HCT116 (cell line): ENCODE data around the gene PALB2. TPM values are rescaled to one million over a fixed set of nuclear protein-coding genes. Genes with fewer than 3 reads are reported as not detected.
A peak's percentile ranks its signal among the peaks of the same experiment; 100 is the strongest.

Experiments used
- ATAC-seq: fragments of 200-7000 bp; cut with Tn5 transposase; 2 replicates; pipeline ENCODE4 v1.9.1; 2020; ENCODE audit warnings: mild to moderate bottlenecking, moderate library complexity
- BruUV-seq: library from RNA; stranded (reverse); fragments of 400-500 nt; replicated peaks from 2 replicates; lab custom pipeline; 2021; lab: Mats Ljungman, UMichigan
- CTCF ChIA-PET: fragments of 300-600 bp; sonication (Branson Sonifier 250); formaldehyde crosslinking; loops from one replicate; lab custom pipeline; 2021; ENCODE audit warnings: antibody characterized with exemption; lab: Charles Lee
- POLR2A ChIA-PET: fragments of 300-600, 350-600 bp; sonication (Branson Sonifier 250); formaldehyde crosslinking; loops from one replicate; lab custom pipeline; 2021; ENCODE audit warnings: antibody characterized with exemption; lab: Charles Lee
- RAD21 ChIA-PET, 2 experiments: fragments of 300-600 bp; sonication (Branson Sonifier 250); formaldehyde crosslinking; loops; one replicate each; lab custom pipeline; 2023; ENCODE audit warnings: low total read pairs in 2 of 2; ENCODE audit not compliant: uncharacterized antibody in 2 of 2, unreplicated experiment in 2 of 2, low non-redundant PET in 1 of 2; lab: Charles Lee
- DNase-seq: peaks from one replicate; pipeline ENCODE4 v3.0.0-alpha.2; 2010; ENCODE audit warnings: low read depth, low spot score
- H2AFZ ChIP-seq: fragments of 200-600 bp; shearing (Covaris generic), sonication (generic); 2 replicates; pipeline ENCODE4 v1.6.1; 2017; ENCODE audit warnings: low read depth, mixed run types, mixed read lengths, antibody characterized with exemption, low read length; ENCODE audit not compliant: poor library complexity, severe bottlenecking
- H3K27ac ChIP-seq: 2 replicates; pipeline ENCODE4 v1.5.1; 2012; ENCODE audit warnings: low read depth, low read length
- H3K27me3 ChIP-seq: fragments of 200-600 bp; sonication (generic); 2 replicates; pipeline ENCODE4 v1.6.1; 2016; ENCODE audit warnings: mixed run types, low read length, mixed read lengths; ENCODE audit not compliant: insufficient read depth
- H3K36me3 ChIP-seq, 2 experiments: fragments of 200-500 bp in 1 of 2; fragments of 200-600 bp in 1 of 2; sonication (Bioruptor generic) in 1 of 2; sonication (generic) in 1 of 2; 2 replicates each; pipeline versions ENCODE4 v1.5.1 to v1.6.1; 2014 to 2016; ENCODE audit warnings: low read length in 2 of 2, inconsistent platforms in 1 of 2, mixed read lengths in 1 of 2, mixed run types in 1 of 2; ENCODE audit not compliant: insufficient read depth in 2 of 2, control insufficient read depth in 1 of 2
- H3K4me1 ChIP-seq, 2 experiments: fragments of 200-600 bp in 1 of 2; sonication (generic) in 1 of 2; 2 replicates each; pipeline versions ENCODE4 v1.5.1 to v1.6.1; 2012 to 2017; ENCODE audit warnings: low read length in 2 of 2, inconsistent platforms in 1 of 2, mild to moderate bottlenecking in 1 of 2, mixed read lengths in 1 of 2, mixed run types in 1 of 2, moderate library complexity in 1 of 2; ENCODE audit not compliant: insufficient read depth in 2 of 2, control insufficient read depth in 1 of 2
- H3K4me2 ChIP-seq: fragments of 200-600 bp; sonication (generic); 2 replicates; pipeline ENCODE4 v1.6.1; 2017; ENCODE audit warnings: mixed run types, low read length, mixed read lengths
- H3K4me3 ChIP-seq, 2 experiments: fragments of 200-600 bp in 1 of 2; sonication (generic) in 1 of 2; replicated peaks in 1 of 2; 2 replicates each; pipeline ENCODE4 v1.5.1; 2011 to 2016; ENCODE audit warnings: low read length in 2 of 2, control low read depth in 1 of 2, low read depth in 1 of 2, mild to moderate bottlenecking in 1 of 2, mixed read lengths in 1 of 2, mixed run types in 1 of 2
- H3K79me2 ChIP-seq: fragments of 200-600 bp; sonication (generic); 2 replicates; pipeline ENCODE4 v1.6.1; 2017; ENCODE audit warnings: mild to moderate bottlenecking, mixed run types, low read length, moderate library complexity, mixed read lengths; ENCODE audit not compliant: insufficient read depth
- H3K9ac ChIP-seq: fragments of 200-600 bp; sonication (generic); 2 replicates; pipeline ENCODE4 v1.6.1; 2016; ENCODE audit warnings: low read length, mixed read lengths
- H3K9me2 ChIP-seq: fragments of 200-600 bp; sonication (generic), shearing (Covaris generic); 2 replicates; pipeline ENCODE4 v1.6.1; 2017; ENCODE audit warnings: mixed run types, mild to moderate bottlenecking, moderate library complexity; ENCODE audit not compliant: insufficient read depth
- H3K9me3 ChIP-seq, 2 experiments: fragments of 200-500 bp in 1 of 2; fragments of 200-600 bp in 1 of 2; sonication (Bioruptor generic) in 1 of 2; sonication (generic) in 1 of 2; 2 replicates each; pipeline ENCODE4 v1.6.1; 2014 to 2017; ENCODE audit warnings: low read length in 2 of 2, mixed read lengths in 2 of 2, inconsistent platforms in 1 of 2, low read depth in 1 of 2, mild to moderate bottlenecking in 1 of 2, mixed run types in 1 of 2, moderate library complexity in 1 of 2; ENCODE audit not compliant: control insufficient read depth in 1 of 2, insufficient read depth in 1 of 2
- H4K20me1 ChIP-seq: fragments of 200-600 bp; sonication (generic), shearing (Covaris generic); 2 replicates; pipeline ENCODE4 v1.6.1; 2017; ENCODE audit warnings: mixed run types, mild to moderate bottlenecking, moderate library complexity; ENCODE audit not compliant: insufficient read depth
- CEBPB ChIP-seq: IDR thresholded peaks from 2 replicates; pipeline ENCODE4 v1.6.1; 2012; ENCODE audit warnings: low read depth
- EGR1 ChIP-seq: IDR thresholded peaks from 2 replicates; pipeline ENCODE4 v1.6.1; 2012; ENCODE audit warnings: low read depth
- EZH2 ChIP-seq: fragments of 200-600 bp; sonication (generic); IDR thresholded peaks from 2 replicates; pipeline ENCODE4 v1.6.1; 2017; ENCODE audit warnings: antibody characterized with exemption, mixed run types
- JUND ChIP-seq: IDR thresholded peaks from 2 replicates; pipeline ENCODE4 v1.6.1; 2012
- MAX ChIP-seq: IDR thresholded peaks from 2 replicates; pipeline ENCODE4 v1.6.1; 2012
- POLR2AphosphoS5 ChIP-seq: IDR thresholded peaks from 2 replicates; pipeline ENCODE4 v1.6.1; 2011; ENCODE audit warnings: mild to moderate bottlenecking, low read depth, low read length, moderate library complexity
- YY1 ChIP-seq: IDR thresholded peaks from 2 replicates; pipeline ENCODE4 v1.6.1; 2011; ENCODE audit warnings: low read length, low read depth, moderate library complexity, mild to moderate bottlenecking; ENCODE audit not compliant: insufficient replicate concordance; ENCODE audit errors: extremely low read depth
- ZFX ChIP-seq: fragments of 450-650 bp; IDR thresholded peaks from 2 replicates; pipeline ENCODE4 v1.6.1; 2017
- intact Hi-C: fragments of 100-400 bp; cut with micrococcal nuclease; formaldehyde crosslinking; loops from 2 replicates; pipeline ENCODE4 v1.10.0; 2022
- total RNA-seq: library from RNA; stranded (reverse); gene quantifications from one replicate; pipeline ENCODE4 v1.2.1, GENCODE V29; 2021; ENCODE audit not compliant: unreplicated experiment
- TF ChIP-seq, protein P1 (sequence below): IDR thresholded peaks from 2 replicates; pipeline ENCODE4 v1.6.1; 2012; ENCODE audit warnings: low read depth

PALB2 gene
- total RNA-seq, 1 experiment from 2014 or later: 15.6 TPM

DNA sequence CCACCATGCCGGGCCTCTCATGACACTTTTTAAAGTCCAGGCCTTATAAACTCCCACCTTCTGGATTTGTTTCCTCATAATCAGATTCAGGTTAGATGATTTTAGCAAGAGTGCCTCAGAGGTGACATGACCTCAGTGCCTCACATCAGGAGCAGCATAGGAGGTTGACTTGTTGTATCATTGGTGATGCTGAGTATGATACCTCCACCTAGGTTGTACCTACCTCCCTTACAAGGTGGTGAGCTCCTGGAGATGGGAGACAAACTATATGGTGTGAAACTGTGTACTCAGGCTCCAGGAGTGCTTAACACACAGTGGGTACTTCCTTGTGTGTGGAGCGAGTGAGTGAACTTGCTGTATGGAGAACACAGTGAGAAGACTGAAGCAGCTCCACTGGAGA lies 63.6 kb downstream of the PALB2 start:
- Histone ChIP-seq H3K4me1 (no peaks in the 10 kb centered on the region), H3K9me3 (no peaks in the 10 kb centered on the region), H3K9me2 (no peaks in the 10 kb centered on the region), H3K79me2 (no peaks in the 10 kb centered on the region), H3K9ac (no peak overlapping the region), H3K27me3 (no peaks in the 10 kb centered on the region), H3K4me2 (no peak overlapping the region), H3K27ac (no peak overlapping the region), H3K4me3 (no peak overlapping the region), H4K20me1 (no peaks in the 10 kb centered on the region), H3K36me3 (peaks cover 12 to 16% of the 10 kb centered on the region in 2 experiments; a peak in 3 of 4 replicates), H2AFZ (no peak overlapping the region)
- POLR2A ChIA-PET: no interaction called here
- ATAC-seq (no peak), DNase-seq (no peak)
- intact Hi-C loops: no loop called here
- BruUV-seq: TSS peak; percentile 20
- RAD21 ChIA-PET: no interaction called here
- TF ChIP-seq YY1: no peak
- 0 out of 2 replicates have a peak, but pooled peaks have one; percentile 3 for TF ChIP-seq POLR2AphosphoS5
- CTCF ChIA-PET: no interaction called here

- H3K4me3 ChIP-seq: no peak overlapping the region
Observed at GRCh38 chr16:23575834-23576233, 65.3 kb downstream of the PALB2 start.

More at GRCh38 chr16:23575834-23576233, 65.3 kb downstream of the PALB2 start:
- ChIA-PET CTCF (interaction anchor here (1.4 kb wide), 1 partner anchor 21 kb away, joined by 3 read pairs; no protein-coding TSS in a partner anchor), POLR2A (no interaction called here), RAD21 (no interaction called here)
- no peak overlapping the region for H3K4me2 ChIP-seq
- no TSS peak for BruUV-seq
- H3K27me3 ChIP-seq: no peaks in the 10 kb centered on the region
- TF ChIP-seq JUND (no peak), MAX (no peak), CEBPB (no peak), POLR2AphosphoS5 (no peak), EGR1 (no peak), EZH2 (no peak), ZFX (no peak)
- TF ChIP-seq, protein P1, sequence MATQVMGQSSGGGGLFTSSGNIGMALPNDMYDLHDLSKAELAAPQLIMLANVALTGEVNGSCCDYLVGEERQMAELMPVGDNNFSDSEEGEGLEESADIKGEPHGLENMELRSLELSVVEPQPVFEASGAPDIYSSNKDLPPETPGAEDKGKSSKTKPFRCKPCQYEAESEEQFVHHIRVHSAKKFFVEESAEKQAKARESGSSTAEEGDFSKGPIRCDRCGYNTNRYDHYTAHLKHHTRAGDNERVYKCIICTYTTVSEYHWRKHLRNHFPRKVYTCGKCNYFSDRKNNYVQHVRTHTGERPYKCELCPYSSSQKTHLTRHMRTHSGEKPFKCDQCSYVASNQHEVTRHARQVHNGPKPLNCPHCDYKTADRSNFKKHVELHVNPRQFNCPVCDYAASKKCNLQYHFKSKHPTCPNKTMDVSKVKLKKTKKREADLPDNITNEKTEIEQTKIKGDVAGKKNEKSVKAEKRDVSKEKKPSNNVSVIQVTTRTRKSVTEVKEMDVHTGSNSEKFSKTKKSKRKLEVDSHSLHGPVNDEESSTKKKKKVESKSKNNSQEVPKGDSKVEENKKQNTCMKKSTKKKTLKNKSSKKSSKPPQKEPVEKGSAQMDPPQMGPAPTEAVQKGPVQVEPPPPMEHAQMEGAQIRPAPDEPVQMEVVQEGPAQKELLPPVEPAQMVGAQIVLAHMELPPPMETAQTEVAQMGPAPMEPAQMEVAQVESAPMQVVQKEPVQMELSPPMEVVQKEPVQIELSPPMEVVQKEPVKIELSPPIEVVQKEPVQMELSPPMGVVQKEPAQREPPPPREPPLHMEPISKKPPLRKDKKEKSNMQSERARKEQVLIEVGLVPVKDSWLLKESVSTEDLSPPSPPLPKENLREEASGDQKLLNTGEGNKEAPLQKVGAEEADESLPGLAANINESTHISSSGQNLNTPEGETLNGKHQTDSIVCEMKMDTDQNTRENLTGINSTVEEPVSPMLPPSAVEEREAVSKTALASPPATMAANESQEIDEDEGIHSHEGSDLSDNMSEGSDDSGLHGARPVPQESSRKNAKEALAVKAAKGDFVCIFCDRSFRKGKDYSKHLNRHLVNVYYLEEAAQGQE: no peak
- no peak overlapping the region for H2AFZ ChIP-seq
- no peak overlapping the region for H3K9ac ChIP-seq
- H3K36me3 ChIP-seq: peaks cover 5 to 18% of the 10 kb centered on the region in 2 experiments; a peak in 3 of 4 replicates
- H3K79me2 ChIP-seq: no peaks in the 10 kb centered on the region
- no peaks in the 10 kb centered on the region for H3K9me2 ChIP-seq
- peak; percentile 58 for ATAC-seq
- no peaks in the 10 kb centered on the region for H3K9me3 ChIP-seq
- intact Hi-C loops: no loop called here
- H3K27ac ChIP-seq: no peak overlapping the region
- DNase-seq: no peak
- H4K20me1 ChIP-seq: no peaks in the 10 kb centered on the region
- no peaks in the 10 kb centered on the region for H3K4me1 ChIP-seq
